GM23338 (cell line): ENCODE data around the gene TLE1. TPM values are rescaled to one million over a fixed set of nuclear protein-coding genes. Genes with fewer than 3 reads are reported as not detected.

ENCODE experiments used
- ATAC-seq: fragments of 200-7000 bp; cut with Tn5 transposase; 3 replicates; pipeline ENCODE4 v1.9.1; 2020
- DNase-seq: peaks from one replicate; pipeline ENCODE4 v3.0.0-alpha.2; 2015; ENCODE audit warnings: low spot score
- H2AFZ ChIP-seq: fragments of 200-600 bp; sonication (generic); 2 replicates; pipeline ENCODE4 v1.8.0; 2016; ENCODE audit warnings: antibody characterized with exemption, mild to moderate bottlenecking, moderate library complexity
- H3F3A ChIP-seq: fragments of 200-600 bp; sonication (generic); replicated peaks from 2 replicates; pipeline ENCODE4 v1.8.0; 2017; ENCODE audit warnings: antibody characterized with exemption, mixed run types, low read depth
- H3K27ac ChIP-seq: fragments of 200-600 bp; sonication (generic); 2 replicates; pipeline ENCODE4 v1.6.1; 2016; ENCODE audit warnings: low read depth
- H3K27me3 ChIP-seq: fragments of 200-600 bp; sonication (generic); 2 replicates; pipeline ENCODE4 v1.8.0; 2016; ENCODE audit warnings: mild to moderate bottlenecking, mixed run types, moderate library complexity; ENCODE audit not compliant: insufficient read depth
- H3K36me3 ChIP-seq: fragments of 200-600 bp; sonication (generic); 2 replicates; pipeline ENCODE4 v1.8.0; 2016; ENCODE audit warnings: mild to moderate bottlenecking; ENCODE audit not compliant: insufficient read depth
- H3K4me1 ChIP-seq: fragments of 200-600 bp; sonication (generic); 2 replicates; pipeline ENCODE4 v1.8.0; 2016; ENCODE audit warnings: mild to moderate bottlenecking, moderate library complexity; ENCODE audit not compliant: insufficient read depth
- H3K4me2 ChIP-seq: fragments of 200-600 bp; sonication (generic); 2 replicates; pipeline ENCODE4 v1.7.1; 2017; ENCODE audit warnings: mixed run types
- H3K4me3 ChIP-seq: fragments of 200-600 bp; sonication (generic); 2 replicates; pipeline ENCODE4 v1.6.1; 2016; ENCODE audit warnings: mixed run types
- H3K79me2 ChIP-seq: fragments of 200-600 bp; sonication (generic); replicated peaks from 2 replicates; pipeline ENCODE4 v1.8.0; 2017; ENCODE audit warnings: mild to moderate bottlenecking; ENCODE audit not compliant: insufficient read depth
- H3K9me2 ChIP-seq: fragments of 200-600 bp; sonication (generic); 2 replicates; pipeline ENCODE4 v1.8.0; 2017; ENCODE audit not compliant: insufficient read depth
- H4K20me1 ChIP-seq: fragments of 200-600 bp; sonication (generic); replicated peaks from 2 replicates; pipeline ENCODE4 v1.8.0; 2017; ENCODE audit warnings: mild to moderate bottlenecking; ENCODE audit not compliant: insufficient read depth
- H3K27ac Mint-ChIP-seq: 2 replicates; pipeline ENCODE4 v1.8.0; 2020; ENCODE audit warnings: inconsistent platforms, mild to moderate bottlenecking, moderate library complexity, mixed read lengths
- H3K27me3 Mint-ChIP-seq: 3 replicates; pipeline ENCODE4 v1.8.0; 2022; ENCODE audit warnings: low read depth, mild to moderate bottlenecking, moderate library complexity, mixed read lengths, inconsistent platforms; ENCODE audit not compliant: insufficient read depth, poor library complexity
- H3K36me3 Mint-ChIP-seq: 3 replicates; pipeline ENCODE4 v1.8.0; 2021; ENCODE audit warnings: low read depth, mild to moderate bottlenecking, inconsistent platforms, moderate library complexity, mixed read lengths
- H3K4me1 Mint-ChIP-seq: 3 replicates; pipeline ENCODE4 v1.8.0; 2020; ENCODE audit warnings: mild to moderate bottlenecking, inconsistent platforms, mixed read lengths
- H3K4me3 Mint-ChIP-seq: 3 replicates; pipeline ENCODE4 v1.8.0; 2021; ENCODE audit warnings: moderate library complexity, mild to moderate bottlenecking, inconsistent platforms, mixed read lengths
- H3K9me3 Mint-ChIP-seq: 3 replicates; pipeline ENCODE4 v1.8.0; 2020; ENCODE audit warnings: moderate library complexity, mild to moderate bottlenecking, inconsistent platforms, mixed read lengths
- CREB1 ChIP-seq: fragments of 250-450 bp; sonication (Bioruptor Pico); IDR thresholded peaks from 2 replicates; pipeline ENCODE4 v1.5.0; 2020; ENCODE audit warnings: low read depth, mild to moderate bottlenecking, moderate library complexity
- CTCF ChIP-seq, 2 experiments: fragments of 200-600 bp in 1 of 2; sonication (generic) in 1 of 2; conservative IDR thresholded peaks; 2 replicates each; pipeline versions ENCODE4 v1.5.1 to v1.6.1; 2016 to 2017; ENCODE audit warnings: antibody characterized with exemption in 2 of 2, low read depth in 2 of 2, mild to moderate bottlenecking in 2 of 2, moderate library complexity in 1 of 2
- ETS1 ChIP-seq: IDR thresholded peaks from 2 replicates; pipeline ENCODE4 v1.6.1; 2016; ENCODE audit warnings: antibody characterized with exemption
- EZH2phosphoT487 ChIP-seq: fragments of 200-600 bp; sonication (generic); IDR thresholded peaks from one replicate; pipeline ENCODE4 v1.8.1; 2018; ENCODE audit warnings: antibody characterized with exemption; ENCODE audit not compliant: unreplicated experiment
- JUNB ChIP-seq: IDR thresholded peaks from one replicate; pipeline ENCODE4 v1.6.1; 2016; ENCODE audit warnings: antibody characterized with exemption; ENCODE audit not compliant: unreplicated experiment
- NANOG ChIP-seq: IDR thresholded peaks from 2 replicates; pipeline ENCODE4 v1.6.1; 2016; ENCODE audit warnings: antibody characterized with exemption, borderline replicate concordance
- POLR2AphosphoS5 ChIP-seq: IDR thresholded peaks from 2 replicates; pipeline ENCODE4 v1.6.1; 2016; ENCODE audit warnings: antibody characterized with exemption, low read depth
- STAT1 ChIP-seq: IDR thresholded peaks from one replicate; pipeline ENCODE4 v1.6.1; 2016; ENCODE audit warnings: antibody characterized with exemption; ENCODE audit not compliant: unreplicated experiment
- ZNF114 ChIP-seq: fragments of 250-450 bp; sonication (Bioruptor Pico); IDR thresholded peaks from 2 replicates; pipeline ENCODE4 v1.5.0; 2020; ENCODE audit warnings: mild to moderate bottlenecking, moderate library complexity
- ZNF462 ChIP-seq: fragments of 250-450 bp; sonication (Bioruptor Pico); IDR thresholded peaks from 2 replicates; pipeline ENCODE4 v1.5.0; 2020; ENCODE audit warnings: mild to moderate bottlenecking, moderate library complexity
- polyA plus RNA-seq: library from polyadenylated mRNA; unstranded; fragments of >200 nt; fragmentation: Nextera tagmentation; extraction: Ambion mirVana; gene quantifications from 2 replicates; pipeline ENCODE4 v1.2.1, GENCODE V29; 2016
- total RNA-seq: library from RNA; depleted of rRNA; stranded (reverse); fragments of >200 nt; shearing (Covaris generic); gene quantifications from 2 replicates; pipeline ENCODE4 v1.2.3, GENCODE V29; 2014
- TF ChIP-seq, protein P1 (sequence below): IDR thresholded peaks from one replicate; pipeline ENCODE4 v1.6.1; 2018; ENCODE audit warnings: antibody characterized with exemption; ENCODE audit not compliant: unreplicated experiment

Gene TLE1
- total and polyA plus RNA-seq, 2 experiments from 2014 or later, result 58.1 to 132 TPM

GRCh38 chr9:81546489-81546888, 142.9 kb downstream of the TLE1 start (continued):
- TF ChIP-seq STAT1, result no peak
- TF ChIP-seq, protein P1, sequence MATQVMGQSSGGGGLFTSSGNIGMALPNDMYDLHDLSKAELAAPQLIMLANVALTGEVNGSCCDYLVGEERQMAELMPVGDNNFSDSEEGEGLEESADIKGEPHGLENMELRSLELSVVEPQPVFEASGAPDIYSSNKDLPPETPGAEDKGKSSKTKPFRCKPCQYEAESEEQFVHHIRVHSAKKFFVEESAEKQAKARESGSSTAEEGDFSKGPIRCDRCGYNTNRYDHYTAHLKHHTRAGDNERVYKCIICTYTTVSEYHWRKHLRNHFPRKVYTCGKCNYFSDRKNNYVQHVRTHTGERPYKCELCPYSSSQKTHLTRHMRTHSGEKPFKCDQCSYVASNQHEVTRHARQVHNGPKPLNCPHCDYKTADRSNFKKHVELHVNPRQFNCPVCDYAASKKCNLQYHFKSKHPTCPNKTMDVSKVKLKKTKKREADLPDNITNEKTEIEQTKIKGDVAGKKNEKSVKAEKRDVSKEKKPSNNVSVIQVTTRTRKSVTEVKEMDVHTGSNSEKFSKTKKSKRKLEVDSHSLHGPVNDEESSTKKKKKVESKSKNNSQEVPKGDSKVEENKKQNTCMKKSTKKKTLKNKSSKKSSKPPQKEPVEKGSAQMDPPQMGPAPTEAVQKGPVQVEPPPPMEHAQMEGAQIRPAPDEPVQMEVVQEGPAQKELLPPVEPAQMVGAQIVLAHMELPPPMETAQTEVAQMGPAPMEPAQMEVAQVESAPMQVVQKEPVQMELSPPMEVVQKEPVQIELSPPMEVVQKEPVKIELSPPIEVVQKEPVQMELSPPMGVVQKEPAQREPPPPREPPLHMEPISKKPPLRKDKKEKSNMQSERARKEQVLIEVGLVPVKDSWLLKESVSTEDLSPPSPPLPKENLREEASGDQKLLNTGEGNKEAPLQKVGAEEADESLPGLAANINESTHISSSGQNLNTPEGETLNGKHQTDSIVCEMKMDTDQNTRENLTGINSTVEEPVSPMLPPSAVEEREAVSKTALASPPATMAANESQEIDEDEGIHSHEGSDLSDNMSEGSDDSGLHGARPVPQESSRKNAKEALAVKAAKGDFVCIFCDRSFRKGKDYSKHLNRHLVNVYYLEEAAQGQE, result no peak

GRCh38 chr9:81543695-81544094, 145.7 kb downstream of the TLE1 start:
- peaks cover 26% of the 10 kb centered on the region for H3K4me1 Mint-ChIP-seq
- H3K27ac Mint-ChIP-seq, result no peak overlapping the region
- Histone ChIP-seq H3K4me1 (peaks cover 27% of the 10 kb centered on the region), H3K9me2 (peaks cover 7% of the 10 kb centered on the region; the same call in 1 of the 2 replicates), H3K27me3 (no peaks in the 10 kb centered on the region), H3K4me2 (no peak overlapping the region), H3F3A (no peaks in the 10 kb centered on the region), H3K79me2 (no peaks in the 10 kb centered on the region), H4K20me1 (no peaks in the 10 kb centered on the region), H3K27ac (no peak overlapping the region), H2AFZ (no peak overlapping the region), H3K4me3 (no peak overlapping the region), H3K36me3 (no peaks in the 10 kb centered on the region)
- H3K4me3 Mint-ChIP-seq, result no peak overlapping the region
- H3K27me3 Mint-ChIP-seq, result peaks cover 1% of the 10 kb centered on the region
- DNase-seq (no peak), ATAC-seq (no peak)
- H3K9me3 Mint-ChIP-seq, result no peaks in the 10 kb centered on the region
- H3K36me3 Mint-ChIP-seq, result no peaks in the 10 kb centered on the region
- TF ChIP-seq CTCF (conservative IDR thresholded peaks at IDR 0.05; ENCODE audit: low read depth in 2 of 2) (no peak), JUNB (no peak), EZH2phosphoT487 (no peak), ZNF114 (CRISPR knock-in tag) (no peak), NANOG (no peak), CREB1 (CRISPR knock-in tag) (no peak), STAT1 (no peak), ETS1 (no peak), POLR2AphosphoS5 (no peak), ZNF462 (no peak)
